ENCODE data around the gene NBPF1. TPM values are rescaled to one million over a fixed set of nuclear protein-coding genes. Genes with fewer than 3 reads are reported as not detected.
"Not testable (repeated sequence)": the region's sequence is repeated elsewhere in the genome, so short reads cannot be mapped to it uniquely, and the experiment has no call there.

Gene NBPF1
- total RNA-seq, 1 donor from 2014 or later, result 41.8 TPM

DNA sequence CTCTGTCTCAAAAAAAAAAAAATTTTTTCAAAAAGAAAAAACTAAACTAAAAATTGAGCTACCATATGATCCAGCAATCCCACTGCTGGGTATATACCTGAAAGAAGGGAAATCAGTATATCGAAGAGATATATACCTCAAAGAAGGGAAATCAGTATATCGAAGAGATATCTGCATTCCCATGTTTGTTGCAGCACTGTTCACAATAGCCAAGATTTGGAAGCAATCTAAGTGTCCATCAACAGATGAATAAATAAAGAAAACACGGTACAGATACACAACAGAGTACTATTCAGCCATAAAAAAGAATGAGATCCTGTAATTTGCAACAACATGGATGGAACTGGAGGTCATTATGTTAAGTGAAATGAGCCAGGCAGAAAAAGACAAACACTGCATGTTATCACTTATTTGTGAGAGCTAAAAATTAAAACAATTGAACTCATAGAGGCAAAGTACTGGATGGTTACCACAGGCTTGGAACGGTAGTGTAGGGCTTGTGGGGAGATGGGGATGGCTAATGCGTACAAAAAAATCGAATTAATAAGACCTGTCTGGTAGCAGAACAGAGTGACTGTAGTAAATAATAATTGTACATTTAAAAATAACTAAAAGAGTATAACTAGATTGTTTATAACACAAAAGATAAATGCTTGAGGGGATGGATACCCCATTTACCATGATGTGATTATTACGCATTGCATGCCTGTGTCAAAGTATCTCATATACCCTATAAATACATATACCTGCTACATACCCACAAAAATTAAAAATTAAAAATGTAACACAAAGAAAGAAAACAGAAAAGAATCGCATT is 28.0 kb upstream of the NBPF1 start:
- DNase-seq (ENCODE audit: low read depth), result not testable (repeated sequence)

DNA sequence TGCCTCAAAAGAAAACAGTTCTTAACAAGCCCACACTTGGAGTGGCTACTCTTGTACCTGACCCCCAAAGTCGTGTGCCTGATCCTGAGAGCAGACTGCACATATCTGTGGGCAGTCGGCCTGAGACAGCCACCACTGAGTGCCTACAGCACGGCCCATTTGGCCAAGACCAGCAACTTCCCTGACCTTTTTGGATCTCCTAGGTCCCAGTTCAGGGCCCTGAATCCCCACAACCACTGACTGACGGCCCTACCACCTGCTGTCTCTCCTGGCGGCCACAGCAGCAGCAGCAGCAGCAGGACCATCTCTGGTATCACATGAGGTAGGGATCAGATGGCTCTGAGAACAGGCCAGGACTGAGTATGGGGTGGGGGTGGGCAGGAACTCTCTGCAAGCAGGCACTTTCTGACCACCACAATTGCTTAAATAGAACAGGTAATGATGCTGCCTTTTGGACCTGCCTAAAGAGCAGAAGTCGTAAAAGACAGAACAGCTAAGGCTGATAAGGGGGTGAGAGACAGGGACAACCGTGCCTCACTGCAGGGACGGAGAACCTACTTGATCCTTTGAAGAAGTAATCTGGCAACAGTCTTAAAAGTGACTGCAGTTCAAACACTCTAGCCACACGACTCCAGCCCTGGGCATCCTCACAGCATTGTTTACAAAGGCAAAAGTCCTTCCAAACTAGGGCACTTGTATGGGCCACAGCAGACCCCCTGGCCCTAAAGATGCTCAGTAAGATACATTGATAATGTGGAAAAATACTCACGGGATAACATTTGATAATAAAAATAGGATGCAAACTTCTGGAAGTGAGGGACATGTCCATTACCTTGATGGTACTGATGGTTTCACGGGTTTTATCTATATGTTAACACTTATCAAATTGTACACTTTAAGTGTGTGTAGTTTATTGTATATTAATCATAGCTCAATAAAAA is 26.0 kb upstream of the NBPF1 start:
- DNase-seq (ENCODE audit: low read depth), result not testable (repeated sequence)

DNA sequence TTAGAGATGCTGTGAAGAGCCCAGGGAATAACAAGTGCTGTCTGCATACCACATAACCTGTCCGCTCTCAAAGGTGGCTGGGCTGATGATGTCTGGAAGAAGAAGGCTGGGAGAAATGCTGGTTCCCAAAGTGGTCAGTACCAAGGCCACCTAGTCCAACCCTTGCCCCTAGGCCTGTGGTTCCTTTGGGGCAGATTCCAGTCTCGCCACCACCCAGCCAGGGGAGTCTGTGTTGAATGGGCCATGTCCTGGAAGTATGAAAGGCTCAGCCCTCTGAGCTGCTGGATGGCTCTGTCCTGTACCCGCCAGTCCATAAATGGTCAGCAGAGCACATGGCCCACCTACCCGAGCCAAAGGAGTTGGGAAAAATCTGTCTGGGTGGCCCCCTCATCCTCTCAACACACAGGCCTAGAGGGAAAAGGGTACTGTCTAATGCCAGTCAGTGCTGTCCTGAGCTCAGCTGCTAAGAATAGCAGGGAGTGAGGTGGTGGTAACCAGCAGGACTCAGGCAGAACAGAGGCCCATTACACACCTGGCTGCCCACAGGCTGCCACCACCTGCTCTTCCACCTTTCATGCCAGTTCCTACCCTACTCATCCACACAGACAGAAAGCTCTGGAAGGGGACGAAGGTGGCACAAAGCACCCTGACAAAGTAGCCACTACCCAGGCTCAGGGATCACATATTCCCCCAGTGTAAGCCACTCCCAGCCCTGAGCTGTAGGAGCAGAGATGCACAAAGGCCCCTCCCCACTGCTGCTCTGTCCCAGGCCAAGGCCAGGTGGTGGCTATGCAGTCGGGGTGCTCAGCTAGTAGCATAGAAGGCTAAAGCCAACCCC is 24.8 kb upstream of the NBPF1 start:
- DNase-seq (ENCODE audit: low read depth), result not testable (repeated sequence)

DNA sequence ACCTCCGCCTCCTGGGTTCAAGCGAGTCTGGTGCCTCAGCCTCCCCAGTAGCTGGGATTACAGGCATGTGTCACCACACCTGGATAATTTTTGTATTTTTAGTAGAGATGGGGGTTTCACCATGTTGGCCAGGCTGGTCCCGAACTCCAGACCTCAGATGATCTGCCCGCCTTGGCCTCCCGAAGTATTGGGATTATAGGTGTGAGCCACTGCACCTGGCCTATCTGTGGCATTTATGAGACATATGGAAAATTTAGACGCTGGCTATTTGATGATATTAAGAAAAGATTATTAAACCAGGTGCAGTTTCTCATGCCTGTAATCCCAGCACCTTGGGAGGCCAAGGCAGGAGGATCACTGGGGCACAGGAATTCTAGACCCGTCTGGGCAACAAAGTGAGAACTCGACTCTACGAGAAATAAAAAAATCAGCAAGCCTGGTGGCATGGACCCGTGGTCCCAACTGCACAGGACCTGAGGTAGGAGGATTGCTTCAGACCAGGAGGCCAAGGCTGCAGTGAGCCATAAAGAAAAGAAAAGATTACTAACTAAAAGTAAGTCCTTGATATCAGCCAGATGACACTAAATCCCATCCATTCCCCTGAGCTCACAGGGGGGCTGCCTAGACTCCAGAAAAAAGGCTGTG is 23.3 kb upstream of the NBPF1 start:
- not testable (repeated sequence) for DNase-seq (ENCODE audit: low read depth)

DNA sequence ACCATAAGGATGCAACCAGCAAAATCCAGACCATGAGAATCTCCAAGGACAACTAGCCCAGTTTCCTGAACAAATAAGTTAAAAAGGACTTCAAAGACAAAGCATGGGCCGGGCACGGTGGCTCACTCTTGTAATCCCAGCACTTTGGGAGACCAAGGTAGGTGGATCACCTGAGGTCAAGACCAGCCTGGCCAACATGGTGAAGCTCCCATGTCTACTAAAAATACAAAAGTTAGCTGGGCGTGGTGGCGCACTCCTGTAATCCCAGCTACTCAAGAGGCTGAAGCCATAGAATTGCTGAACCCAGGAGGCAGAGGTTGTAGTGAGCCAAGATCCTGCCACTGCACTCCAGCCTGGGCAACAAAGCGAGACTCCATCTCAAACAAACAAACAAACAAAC is 22.6 kb upstream of the NBPF1 start:
- not testable (repeated sequence) for DNase-seq (ENCODE audit: low read depth)

DNA sequence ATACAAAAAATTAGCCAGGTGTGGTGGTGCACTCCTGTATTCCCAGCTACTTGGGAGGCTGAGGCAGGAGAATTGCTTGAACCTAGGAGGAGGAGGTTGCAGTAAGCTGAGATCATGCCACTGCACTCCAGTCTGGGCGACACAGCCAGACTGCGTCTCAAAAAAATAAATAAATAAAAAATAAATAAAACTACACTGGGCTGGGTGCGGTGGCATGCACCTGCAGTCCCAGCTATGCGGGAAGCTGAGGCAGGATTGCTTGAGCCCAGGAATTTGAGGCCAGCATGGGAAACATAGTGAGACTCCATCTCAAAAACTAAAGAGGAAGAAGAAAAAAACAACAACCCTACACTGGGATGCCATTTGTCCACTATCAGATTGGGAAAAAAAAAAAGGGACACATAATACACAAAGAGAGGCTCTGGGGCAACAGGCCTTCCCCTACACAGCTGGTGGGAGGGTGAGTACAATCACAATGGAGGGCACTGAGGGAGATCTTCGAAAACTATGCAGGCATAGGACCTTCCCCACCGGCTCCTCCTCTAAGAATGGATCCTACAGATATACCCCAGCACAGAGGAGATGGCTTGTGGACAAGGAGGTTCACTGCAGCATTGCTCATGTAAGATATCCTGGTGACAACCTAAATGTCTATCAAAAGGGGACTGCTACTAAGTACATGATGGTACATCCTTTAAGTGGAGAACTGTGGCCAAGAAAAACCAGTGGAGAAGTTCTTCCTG is 20.3 kb upstream of the NBPF1 start:
- DNase-seq (ENCODE audit: low read depth), result not testable (repeated sequence)

DNA sequence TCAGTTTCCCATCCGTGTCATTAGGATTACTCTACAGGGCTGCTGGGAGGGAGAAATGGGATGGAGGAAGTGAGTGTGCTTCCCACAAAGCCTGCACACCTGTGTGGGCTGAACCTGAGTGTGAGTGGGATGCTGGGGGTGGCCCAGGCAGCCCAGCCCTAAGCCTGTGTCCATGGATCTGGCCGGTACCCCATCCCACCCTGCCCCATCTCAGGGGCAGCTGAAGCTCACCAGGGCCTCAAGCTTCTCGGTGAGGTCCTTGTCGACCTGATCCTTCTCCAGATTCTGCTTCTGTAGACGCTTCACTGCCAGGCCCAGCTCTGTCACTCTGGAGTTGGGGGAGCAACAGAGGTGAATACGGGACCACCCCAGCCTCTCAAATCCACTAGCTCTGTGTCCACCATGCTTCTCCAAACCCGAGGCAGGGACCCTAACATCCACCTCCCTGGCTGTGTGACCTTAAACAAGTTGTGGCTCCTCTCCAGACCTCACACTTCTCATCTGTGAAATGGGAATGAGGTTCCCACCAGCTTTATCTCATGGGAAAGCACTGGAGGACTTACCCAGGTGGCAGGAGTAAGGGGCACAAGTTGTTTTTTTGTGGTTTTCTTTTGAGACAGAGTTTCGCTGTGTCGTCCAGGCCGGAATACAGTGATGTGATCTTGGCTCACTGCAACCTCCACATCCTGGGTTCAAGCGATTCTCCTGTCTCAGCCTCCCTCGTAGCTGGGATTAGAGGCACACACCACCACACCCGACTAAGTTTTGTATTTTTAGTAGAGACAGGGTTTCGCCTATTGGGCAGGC is 18.9 kb upstream of the NBPF1 start:
- DNase-seq (ENCODE audit: low read depth), result not testable (repeated sequence)

DNA sequence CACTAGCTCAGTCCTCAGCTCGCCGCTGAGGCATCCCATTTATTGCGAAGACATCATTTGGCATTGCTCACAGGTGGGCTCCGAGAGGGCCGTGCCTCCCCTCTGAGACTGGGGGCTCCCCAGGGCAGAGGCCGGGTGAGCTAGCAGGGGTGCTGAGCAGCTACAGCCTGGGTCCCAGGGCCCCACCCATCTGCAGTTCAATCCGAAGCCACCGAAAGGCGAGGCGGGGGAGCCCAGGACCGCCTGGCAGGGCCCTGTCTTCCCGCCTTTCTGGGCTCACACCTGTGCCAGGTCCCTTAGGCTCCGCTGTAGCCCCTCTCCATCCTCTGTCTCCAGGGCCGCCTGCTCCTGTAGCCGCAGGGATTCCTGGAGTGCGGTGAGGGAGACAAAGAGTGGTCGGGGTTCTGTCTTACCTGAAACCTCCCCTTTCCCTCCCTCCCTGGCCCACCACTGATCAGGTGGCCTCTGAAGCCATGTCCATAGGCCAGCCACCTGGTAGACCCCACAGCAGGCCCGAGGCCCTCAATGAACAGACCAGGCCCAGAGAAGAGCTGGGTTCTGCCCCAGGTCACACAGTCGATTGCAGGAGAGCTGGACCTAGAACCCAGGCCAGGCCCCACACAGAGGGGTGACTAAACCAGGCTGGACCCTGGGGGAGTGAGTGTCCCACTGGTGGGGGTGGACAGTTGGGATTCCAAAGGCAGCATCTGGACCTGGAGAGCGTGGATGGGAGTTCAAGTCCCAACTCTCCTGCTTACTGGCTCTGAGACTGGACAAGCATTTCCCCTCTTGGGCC is 18.1 kb upstream of the NBPF1 start:
- DNase-seq (ENCODE audit: low read depth), result no peak

DNA sequence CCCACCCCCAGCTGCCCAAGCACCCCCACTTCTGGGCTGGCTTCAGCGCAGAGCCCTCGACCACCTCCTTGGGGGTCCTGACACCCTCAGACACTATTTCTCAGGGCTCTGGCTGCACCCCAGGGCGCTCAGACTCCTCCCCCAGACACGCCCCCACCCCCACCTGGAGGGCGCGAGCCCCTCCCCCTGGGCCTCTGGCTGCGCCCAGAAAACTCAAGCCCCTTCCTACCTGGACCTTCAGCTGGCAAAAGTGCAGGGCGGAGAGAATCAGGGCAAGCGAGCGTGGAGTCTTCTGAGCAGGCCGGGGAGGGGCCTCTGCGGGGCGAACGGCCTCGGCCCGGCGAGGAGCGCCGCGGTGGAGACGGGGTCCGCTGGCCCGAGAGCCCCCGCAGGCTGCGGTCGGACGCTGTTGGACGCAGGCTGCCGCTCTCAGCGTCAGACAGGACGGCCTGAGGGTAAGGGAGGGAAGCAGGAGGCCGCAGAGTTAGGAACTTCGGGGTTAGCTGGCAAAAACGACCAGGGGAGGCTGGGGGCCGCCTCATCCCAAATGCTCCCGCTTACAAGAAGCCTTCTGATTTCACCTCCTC is 17.4 kb upstream of the NBPF1 start:
- no peak for DNase-seq (ENCODE audit: low read depth)

DNA sequence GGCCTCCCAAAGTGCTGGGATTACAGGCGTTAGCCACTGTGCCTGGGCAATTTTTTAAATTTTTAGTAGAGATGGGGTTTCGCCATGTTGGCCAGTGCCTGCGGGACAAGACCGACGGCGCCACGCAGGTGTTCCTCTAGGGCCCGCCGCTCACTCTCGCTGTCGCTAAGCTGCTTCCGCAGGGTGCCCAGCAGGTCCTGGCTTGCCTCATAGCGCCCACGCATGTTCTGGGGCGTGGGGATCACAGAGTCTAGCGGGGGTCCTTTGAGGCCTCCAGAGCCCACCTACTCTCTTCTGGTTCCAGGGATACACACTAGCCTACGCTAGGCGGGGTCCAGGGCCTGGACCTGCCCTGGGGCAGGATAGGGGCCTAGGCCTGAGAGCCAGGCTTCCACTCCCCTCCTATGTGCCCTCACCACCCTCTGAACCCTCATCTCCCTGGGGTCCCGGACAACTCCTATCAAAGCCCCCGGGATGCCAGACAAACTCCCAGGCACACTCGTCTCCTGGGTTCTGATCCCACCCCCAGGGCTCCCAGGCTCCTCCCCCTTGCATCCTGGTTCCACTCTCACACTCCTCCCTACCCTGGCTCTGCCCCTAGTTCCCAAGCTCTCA is 16.7 kb upstream of the NBPF1 start:
- not testable (repeated sequence) for DNase-seq (ENCODE audit: low read depth)

DNA sequence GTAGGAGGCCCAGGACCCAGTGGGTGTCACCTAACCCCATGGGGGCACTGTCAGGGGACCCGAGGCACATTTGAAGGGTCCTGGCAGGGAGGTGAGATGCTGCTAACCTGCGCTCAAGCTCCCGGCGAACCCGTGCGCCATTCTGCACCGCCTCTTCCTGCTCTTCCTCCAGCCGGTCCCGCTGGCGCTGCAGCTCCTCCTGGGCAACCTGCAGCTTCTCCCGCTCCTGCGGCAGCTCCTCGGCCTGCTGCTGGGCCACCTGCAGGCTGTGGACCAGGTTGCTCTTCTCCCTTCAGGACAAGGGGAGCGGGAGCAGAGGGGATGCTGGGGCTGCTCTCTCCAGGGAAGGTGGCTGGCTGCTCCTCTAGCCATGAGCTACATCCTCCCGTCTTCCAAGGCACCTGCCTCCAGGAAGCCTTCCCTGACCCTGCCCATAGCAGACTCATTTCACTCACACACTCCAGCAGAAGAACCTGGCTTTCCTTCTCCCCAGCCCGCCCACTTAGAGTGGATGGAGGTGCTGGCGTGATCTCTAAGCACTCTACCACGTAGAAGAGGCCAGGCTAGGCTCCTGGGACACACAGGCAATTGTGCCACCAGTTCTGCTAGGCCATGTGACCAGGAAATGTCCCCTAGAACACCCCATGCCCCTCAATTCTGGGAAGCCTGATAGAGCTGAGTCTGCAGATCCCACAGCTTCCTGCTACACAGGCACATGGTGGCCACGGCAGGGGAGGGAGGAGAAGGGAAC is 15.2 kb upstream of the NBPF1 start:
- no peak for DNase-seq (ENCODE audit: low read depth)

DNA sequence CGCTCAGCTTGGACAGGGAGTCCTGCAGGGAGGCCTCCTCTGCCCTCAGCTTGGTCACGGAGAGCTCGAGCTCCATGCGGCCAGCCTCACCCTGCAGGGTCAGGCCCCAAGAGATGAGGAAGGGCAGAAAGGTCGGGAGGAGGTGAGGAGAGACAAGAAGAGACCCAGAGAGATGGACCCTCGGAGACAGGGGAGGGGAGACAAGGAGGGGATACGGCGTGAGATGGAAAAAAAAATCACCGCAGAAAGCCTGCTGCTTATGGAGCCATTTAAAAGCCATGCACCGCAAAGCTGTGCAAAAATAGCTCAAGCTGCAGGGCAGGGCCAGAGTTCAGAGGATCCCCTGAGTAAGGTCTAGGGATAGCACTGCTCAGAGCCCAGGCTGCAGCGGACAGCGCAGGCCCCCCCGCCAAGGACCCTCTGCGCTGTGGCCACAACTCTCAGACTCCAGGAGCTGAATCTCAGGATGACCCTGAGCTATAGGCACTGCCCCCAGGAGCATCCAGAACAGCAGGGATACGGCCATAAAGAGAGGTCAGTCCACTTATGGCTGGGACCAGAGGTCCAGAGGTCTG is 13.1 kb upstream of the NBPF1 start:
- not testable (repeated sequence) for DNase-seq (ENCODE audit: low read depth)

DNA sequence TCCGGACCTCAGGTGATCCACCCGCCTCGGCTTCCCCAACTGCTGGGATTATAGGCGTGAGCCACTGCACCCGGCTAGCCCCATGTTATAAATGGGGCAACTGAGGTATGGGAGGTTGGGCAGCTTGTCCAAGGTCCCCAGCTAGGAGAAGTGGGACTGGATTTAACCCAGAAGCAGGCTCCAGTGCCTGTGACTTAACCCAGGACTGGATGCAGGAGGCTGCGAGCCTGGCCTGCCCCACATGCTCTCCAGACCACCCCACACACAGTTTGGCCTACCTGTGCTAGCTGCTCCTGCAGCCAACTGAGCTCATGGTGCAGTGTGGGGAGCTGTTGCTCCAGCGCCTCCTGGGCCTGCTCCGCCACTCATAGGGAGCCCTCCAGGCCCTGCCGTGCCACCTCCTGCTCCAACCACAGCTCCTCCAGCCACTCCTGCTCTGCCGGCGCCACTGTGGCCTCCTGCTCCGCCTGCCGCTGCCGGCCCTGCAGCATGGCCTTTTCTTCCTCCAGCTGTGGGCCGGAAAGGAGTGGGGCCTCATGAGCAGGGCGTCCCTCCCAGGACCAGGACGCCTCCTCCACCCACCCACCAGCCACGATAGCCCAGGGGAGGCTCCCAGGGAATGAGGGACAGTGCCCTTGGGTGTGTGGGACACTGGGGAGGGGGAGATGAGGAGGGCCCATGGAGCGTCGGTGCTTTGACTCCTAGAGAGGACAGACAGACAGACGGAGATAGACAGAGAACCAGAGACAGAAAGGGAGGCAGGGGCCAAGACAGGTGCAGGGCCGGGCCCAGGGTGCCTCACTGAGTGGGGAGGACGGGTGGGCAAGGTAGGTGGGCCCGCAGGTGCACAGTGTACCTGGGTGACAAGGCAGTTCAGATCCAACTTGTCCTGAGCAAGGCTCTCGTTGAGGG is 12.4 kb upstream of the NBPF1 start:
- DNase-seq (ENCODE audit: low read depth), result no peak

DNA sequence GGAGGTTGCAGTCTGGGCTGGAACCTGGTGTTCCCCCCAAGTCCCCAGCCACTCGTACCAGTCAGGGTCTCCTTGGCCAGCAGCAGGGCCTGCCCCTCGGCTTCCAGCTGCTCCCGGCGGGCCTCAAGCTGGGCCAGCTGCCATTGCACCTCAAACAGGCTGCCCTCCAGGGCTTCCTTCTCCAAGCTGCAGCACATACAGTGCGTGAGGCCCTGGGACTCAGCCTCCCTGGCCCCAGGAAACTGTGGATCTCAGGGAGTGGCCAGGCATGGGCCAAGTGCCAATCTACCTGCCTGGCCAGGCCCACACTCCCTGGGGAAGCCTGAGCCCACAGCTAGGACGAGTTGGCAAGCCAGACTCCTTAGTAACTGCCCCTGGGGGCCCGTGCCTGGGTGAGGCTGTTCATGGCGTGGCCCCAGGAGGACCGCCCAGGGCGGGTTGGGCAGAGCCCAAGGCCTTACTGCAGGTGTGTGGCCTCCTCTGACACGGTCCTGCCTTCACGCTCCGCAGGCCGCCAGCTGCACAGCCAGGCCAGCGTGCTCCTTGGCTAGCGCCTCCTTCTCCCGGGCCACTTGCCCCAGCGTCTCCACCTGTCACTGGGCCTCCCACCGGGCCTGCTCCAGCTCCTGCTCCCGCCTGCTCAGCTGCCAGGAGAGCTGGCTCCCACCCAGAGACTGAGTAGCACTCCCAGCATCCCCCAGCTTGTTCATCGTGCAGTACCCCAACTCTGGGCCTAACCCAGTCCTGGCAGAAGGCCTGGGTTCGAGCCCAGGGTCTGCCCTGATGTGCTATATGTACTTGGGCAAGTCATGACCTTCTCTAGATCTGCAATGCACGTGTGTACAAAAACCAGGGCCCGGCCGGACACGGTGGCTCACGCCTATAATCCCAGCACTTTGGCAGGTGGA is 10.7 kb upstream of the NBPF1 start:
- peak; percentile 46 for DNase-seq (ENCODE audit: low read depth)

DNA sequence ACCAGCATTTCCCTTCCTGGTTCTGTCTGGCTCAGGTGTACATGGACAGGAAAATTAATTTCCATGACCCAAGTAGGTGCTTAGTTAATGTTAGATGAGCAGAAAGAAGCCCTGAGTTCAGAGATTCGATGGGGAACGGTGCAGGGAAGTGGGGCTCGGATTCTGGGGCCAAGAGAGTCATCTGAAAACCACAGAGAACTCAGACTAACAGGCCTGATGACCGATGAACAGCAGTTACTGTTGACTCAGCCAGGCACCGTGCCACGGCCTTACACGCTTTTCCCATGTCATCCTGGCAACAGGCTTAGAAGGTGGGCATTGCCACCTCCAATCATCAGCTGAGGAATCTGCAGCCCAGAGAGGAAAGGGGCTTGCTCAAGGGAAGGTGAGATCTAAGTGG is 10.0 kb upstream of the NBPF1 start:
- DNase-seq (ENCODE audit: low read depth), result peak; percentile 41
